Measurements from ENCODE around the gene HNRNPUL2.

DNA sequence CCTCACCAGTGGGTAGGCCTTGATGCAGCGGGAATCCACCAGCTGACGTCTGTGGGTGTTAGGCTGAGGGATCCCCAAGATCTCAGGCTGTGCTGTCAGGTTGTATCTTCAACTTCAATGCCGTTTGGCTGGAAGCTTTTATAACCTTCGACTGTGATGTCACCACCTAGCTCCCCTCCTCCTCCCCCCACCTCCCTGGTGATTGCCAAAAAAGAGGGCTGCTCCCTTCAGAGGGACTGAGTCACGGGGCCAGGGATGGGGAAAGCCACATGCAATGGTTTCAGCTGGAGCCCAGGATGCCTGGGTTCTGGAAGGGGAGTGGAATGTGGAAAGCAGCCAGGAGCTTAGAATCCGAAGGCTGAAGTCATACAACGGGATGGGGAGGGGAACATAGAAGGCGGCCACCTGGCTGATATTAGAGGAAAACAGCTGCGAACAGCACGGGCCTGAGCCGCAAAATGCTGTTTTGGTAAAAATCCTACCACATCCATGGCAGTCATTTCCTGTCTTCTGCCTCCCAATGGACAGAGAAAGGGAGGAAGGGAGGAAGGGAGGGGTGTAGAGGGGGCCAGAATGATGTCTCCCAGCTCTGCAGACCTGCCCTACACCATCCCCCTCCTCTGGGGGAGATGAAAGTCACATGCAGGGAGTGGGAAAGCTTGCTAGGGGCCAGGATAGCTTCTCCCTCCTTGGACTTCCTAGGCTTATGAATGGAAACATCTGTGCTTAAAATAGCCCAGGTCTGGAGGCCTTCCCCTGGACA, 37.7 kb downstream of the HNRNPUL2 start, which contains the start of gene LRRN4CL:
- TF ChIP-seq, protein P1, sequence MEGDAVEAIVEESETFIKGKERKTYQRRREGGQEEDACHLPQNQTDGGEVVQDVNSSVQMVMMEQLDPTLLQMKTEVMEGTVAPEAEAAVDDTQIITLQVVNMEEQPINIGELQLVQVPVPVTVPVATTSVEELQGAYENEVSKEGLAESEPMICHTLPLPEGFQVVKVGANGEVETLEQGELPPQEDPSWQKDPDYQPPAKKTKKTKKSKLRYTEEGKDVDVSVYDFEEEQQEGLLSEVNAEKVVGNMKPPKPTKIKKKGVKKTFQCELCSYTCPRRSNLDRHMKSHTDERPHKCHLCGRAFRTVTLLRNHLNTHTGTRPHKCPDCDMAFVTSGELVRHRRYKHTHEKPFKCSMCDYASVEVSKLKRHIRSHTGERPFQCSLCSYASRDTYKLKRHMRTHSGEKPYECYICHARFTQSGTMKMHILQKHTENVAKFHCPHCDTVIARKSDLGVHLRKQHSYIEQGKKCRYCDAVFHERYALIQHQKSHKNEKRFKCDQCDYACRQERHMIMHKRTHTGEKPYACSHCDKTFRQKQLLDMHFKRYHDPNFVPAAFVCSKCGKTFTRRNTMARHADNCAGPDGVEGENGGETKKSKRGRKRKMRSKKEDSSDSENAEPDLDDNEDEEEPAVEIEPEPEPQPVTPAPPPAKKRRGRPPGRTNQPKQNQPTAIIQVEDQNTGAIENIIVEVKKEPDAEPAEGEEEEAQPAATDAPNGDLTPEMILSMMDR (IDR thresholded peaks at IDR 0.05 in 2 of 3, conservative IDR thresholded peaks at IDR 0.05 in 1 of 3; ENCODE audit: control insufficient read depth in 2 of 3, extremely low read depth in 1 of 3, insufficient read depth in 1 of 3, low read depth in 3 of 3, low read length in 3 of 3) = no peak
- TF ChIP-seq NFYA (IDR thresholded peaks at IDR 0.05; ENCODE audit: borderline replicate concordance, low read depth, low read length) = no peak
- TF ChIP-seq, protein P2, sequence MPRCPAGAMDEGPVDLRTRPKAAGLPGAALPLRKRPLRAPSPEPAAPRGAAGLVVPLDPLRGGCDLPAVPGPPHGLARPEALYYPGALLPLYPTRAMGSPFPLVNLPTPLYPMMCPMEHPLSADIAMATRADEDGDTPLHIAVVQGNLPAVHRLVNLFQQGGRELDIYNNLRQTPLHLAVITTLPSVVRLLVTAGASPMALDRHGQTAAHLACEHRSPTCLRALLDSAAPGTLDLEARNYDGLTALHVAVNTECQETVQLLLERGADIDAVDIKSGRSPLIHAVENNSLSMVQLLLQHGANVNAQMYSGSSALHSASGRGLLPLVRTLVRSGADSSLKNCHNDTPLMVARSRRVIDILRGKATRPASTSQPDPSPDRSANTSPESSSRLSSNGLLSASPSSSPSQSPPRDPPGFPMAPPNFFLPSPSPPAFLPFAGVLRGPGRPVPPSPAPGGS (IDR thresholded peaks at IDR 0.05; ENCODE audit: borderline replicate concordance, insufficient read depth, low read depth, low read length, poor library complexity, severe bottlenecking) = no peak
- TF ChIP-seq, protein P3, sequence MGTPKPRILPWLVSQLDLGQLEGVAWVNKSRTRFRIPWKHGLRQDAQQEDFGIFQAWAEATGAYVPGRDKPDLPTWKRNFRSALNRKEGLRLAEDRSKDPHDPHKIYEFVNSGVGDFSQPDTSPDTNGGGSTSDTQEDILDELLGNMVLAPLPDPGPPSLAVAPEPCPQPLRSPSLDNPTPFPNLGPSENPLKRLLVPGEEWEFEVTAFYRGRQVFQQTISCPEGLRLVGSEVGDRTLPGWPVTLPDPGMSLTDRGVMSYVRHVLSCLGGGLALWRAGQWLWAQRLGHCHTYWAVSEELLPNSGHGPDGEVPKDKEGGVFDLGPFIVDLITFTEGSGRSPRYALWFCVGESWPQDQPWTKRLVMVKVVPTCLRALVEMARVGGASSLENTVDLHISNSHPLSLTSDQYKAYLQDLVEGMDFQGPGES (IDR thresholded peaks at IDR 0.05) = no peak
- TF ChIP-seq EZH2 (IDR thresholded peaks at IDR 0.05; ENCODE audit: borderline replicate concordance, control insufficient read depth, low read depth, low read length) = no peak
- no peak for TF ChIP-seq TCF12 (IDR thresholded peaks at IDR 0.05; ENCODE audit: low read depth, low read length)
- no peak for TF ChIP-seq HDAC2 (IDR thresholded peaks at IDR 0.05)
- TF ChIP-seq POLR2A (IDR thresholded peaks at IDR 0.05; ENCODE audit: low read depth, low read length) = no peak
- TF ChIP-seq, protein P4, sequence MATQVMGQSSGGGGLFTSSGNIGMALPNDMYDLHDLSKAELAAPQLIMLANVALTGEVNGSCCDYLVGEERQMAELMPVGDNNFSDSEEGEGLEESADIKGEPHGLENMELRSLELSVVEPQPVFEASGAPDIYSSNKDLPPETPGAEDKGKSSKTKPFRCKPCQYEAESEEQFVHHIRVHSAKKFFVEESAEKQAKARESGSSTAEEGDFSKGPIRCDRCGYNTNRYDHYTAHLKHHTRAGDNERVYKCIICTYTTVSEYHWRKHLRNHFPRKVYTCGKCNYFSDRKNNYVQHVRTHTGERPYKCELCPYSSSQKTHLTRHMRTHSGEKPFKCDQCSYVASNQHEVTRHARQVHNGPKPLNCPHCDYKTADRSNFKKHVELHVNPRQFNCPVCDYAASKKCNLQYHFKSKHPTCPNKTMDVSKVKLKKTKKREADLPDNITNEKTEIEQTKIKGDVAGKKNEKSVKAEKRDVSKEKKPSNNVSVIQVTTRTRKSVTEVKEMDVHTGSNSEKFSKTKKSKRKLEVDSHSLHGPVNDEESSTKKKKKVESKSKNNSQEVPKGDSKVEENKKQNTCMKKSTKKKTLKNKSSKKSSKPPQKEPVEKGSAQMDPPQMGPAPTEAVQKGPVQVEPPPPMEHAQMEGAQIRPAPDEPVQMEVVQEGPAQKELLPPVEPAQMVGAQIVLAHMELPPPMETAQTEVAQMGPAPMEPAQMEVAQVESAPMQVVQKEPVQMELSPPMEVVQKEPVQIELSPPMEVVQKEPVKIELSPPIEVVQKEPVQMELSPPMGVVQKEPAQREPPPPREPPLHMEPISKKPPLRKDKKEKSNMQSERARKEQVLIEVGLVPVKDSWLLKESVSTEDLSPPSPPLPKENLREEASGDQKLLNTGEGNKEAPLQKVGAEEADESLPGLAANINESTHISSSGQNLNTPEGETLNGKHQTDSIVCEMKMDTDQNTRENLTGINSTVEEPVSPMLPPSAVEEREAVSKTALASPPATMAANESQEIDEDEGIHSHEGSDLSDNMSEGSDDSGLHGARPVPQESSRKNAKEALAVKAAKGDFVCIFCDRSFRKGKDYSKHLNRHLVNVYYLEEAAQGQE (IDR thresholded peaks at IDR 0.05; ENCODE audit: low read depth, low read length) = no peak
- TF ChIP-seq POLR2AphosphoS5 (IDR thresholded peaks at IDR 0.05; ENCODE audit: low read length) = no peak
- no peak for TF ChIP-seq GABPA (IDR thresholded peaks at IDR 0.05; ENCODE audit: low read depth)
- TF ChIP-seq, protein P5, sequence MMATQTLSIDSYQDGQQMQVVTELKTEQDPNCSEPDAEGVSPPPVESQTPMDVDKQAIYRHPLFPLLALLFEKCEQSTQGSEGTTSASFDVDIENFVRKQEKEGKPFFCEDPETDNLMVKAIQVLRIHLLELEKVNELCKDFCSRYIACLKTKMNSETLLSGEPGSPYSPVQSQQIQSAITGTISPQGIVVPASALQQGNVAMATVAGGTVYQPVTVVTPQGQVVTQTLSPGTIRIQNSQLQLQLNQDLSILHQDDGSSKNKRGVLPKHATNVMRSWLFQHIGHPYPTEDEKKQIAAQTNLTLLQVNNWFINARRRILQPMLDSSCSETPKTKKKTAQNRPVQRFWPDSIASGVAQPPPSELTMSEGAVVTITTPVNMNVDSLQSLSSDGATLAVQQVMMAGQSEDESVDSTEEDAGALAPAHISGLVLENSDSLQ (IDR thresholded peaks at IDR 0.05) = no peak

Data from GM12878 (cell line).